Epithelial cell of proximal tubule (primary cell): ENCODE results near the gene ATR. TPM values are rescaled to one million over a fixed set of nuclear protein-coding genes. Genes with fewer than 3 reads are reported as not detected.
A peak's percentile ranks its signal among the peaks of the same experiment; 100 is the strongest.

Experiments used
- DNase-seq: peaks from one replicate; pipeline ENCODE4 v3.0.0-alpha.2; 2011; ENCODE audit warnings: low read depth
- H3K4me3 ChIP-seq: 2 replicates; pipeline ENCODE4 v1.5.1; 2011; ENCODE audit warnings: low read depth, mild to moderate bottlenecking, low read length
- total RNA-seq: library from RNA; depleted of rRNA; stranded (reverse); fragments of >200 nt; gene quantifications from 2 replicates; pipeline ENCODE4 v1.2.3, GENCODE V29; 2015
- TF ChIP-seq, protein P1 (sequence below): conservative IDR thresholded peaks from 2 replicates; pipeline ENCODE4 v1.5.1; 2012; ENCODE audit warnings: low read depth, mild to moderate bottlenecking, low read length

Gene ATR
- 19.3 and 20.4 TPM in 2 replicates for total RNA-seq

- TF ChIP-seq, protein P1, sequence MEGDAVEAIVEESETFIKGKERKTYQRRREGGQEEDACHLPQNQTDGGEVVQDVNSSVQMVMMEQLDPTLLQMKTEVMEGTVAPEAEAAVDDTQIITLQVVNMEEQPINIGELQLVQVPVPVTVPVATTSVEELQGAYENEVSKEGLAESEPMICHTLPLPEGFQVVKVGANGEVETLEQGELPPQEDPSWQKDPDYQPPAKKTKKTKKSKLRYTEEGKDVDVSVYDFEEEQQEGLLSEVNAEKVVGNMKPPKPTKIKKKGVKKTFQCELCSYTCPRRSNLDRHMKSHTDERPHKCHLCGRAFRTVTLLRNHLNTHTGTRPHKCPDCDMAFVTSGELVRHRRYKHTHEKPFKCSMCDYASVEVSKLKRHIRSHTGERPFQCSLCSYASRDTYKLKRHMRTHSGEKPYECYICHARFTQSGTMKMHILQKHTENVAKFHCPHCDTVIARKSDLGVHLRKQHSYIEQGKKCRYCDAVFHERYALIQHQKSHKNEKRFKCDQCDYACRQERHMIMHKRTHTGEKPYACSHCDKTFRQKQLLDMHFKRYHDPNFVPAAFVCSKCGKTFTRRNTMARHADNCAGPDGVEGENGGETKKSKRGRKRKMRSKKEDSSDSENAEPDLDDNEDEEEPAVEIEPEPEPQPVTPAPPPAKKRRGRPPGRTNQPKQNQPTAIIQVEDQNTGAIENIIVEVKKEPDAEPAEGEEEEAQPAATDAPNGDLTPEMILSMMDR = no peak
- DNase-seq = peak; percentile 56
- H3K4me3 ChIP-seq = peak within 1 kb of the TSS; percentile 99
These were observed at the start of gene ATR for GRCh38 chr3:142578329-142579223. Gene ATR, minus strand, starts transcription at chr3:142578733. Its CDS starts 29 bp downstream, at chr3:142578704.

GRCh38 chr3:142626971-142627370, 48.4 kb upstream of the ATR start:
- no peak overlapping the region for H3K4me3 ChIP-seq
- DNase-seq = no peak
- TF ChIP-seq, protein P1 = no peak

GRCh38 chr3:142625153-142625440, 46.6 kb upstream of the ATR start:
- no peak for DNase-seq
- H3K4me3 ChIP-seq = no peak overlapping the region
- TF ChIP-seq, protein P1 = no peak

DNA sequence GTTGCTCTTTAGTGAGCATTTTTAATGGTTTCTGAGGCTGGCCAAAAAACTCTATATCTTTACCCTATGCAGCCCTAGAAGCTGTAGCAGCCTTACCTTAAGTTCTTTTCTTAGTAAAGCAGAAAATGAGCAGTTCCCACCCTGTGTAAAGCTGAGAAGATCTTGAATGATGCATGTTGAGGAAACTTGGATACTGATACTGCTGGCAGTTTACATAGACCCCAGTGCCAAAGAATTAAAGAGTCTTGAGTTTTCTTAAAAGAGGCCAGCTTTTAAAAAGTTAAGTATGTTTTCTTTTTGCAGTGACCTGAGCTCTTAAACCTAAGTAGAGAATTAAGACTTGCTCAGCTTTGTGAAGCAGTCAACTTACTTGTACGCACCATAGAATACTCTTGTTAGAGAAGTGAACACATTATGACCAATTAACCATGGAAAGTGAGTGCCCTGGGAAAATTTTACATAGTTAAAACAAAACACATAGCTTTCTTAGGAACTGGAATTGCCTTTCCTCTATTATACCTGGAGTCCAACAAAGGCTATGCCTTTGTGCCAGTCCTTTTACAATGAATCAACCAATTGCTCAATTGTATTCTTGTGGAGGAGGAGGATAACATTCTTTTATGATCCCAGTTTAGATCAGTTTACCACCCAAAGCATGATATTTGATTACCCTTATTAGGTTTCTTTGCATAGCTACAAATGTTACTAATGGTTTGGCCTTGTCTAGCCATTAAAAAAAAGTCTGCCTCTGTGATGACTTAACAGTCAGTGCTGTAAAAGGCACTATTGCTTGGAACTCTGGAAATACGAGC, 46.0 kb upstream of the ATR start:
- TF ChIP-seq, protein P1 = no peak
- no peak for DNase-seq
- H3K4me3 ChIP-seq = no peak overlapping the region

GRCh38 chr3:142623194-142623593, 44.7 kb upstream of the ATR start:
- H3K4me3 ChIP-seq = no peak overlapping the region
- DNase-seq = no peak
- TF ChIP-seq, protein P1 = no peak

- DNase-seq = no peak
- H3K4me3 ChIP-seq = no peak overlapping the region
- TF ChIP-seq, protein P1 = no peak
These were observed 43.9 kb upstream of the ATR start for GRCh38 chr3:142622405-142622804.
